Activated CD8-positive, alpha-beta T cell treated with anti-CD3 and anti-CD28 coated beads, Interleukin-2, amount 10 ng/mL, durations not matched to agents 7 days and 5 days (primary cell): ENCODE results near the gene PPFIA1. TPM values are rescaled to one million over a fixed set of nuclear protein-coding genes. Genes with fewer than 3 reads are reported as not detected.
"Not testable (repeated sequence)": the region's sequence is repeated elsewhere in the genome, so short reads cannot be mapped to it uniquely, and the experiment has no call there.

Experiments
- ATAC-seq: fragments of 150-1000 bp; cut with Tn5 transposase; one replicate; pipeline ENCODE4 v1.10.0; 2021; ENCODE audit warnings: moderate library complexity
- CTCF ChIA-PET: fragments of 350-600 bp; sonication (Branson Sonifier 250); formaldehyde crosslinking; loops from one replicate; lab custom pipeline; 2021; ENCODE audit warnings: antibody characterized with exemption; lab: Charles Lee
- POLR2A ChIA-PET: fragments of 350-600 bp; sonication (Branson Sonifier 250); formaldehyde crosslinking; loops from one replicate; lab custom pipeline; 2021; ENCODE audit warnings: antibody characterized with exemption; lab: Charles Lee
- DNase-seq: peaks from one replicate; pipeline ENCODE4 v3.0.0-alpha.2; 2020
- H3K27ac Mint-ChIP-seq: one replicate; pipeline ENCODE4 v1.8.0; 2021; ENCODE audit warnings: mild to moderate bottlenecking, mixed read lengths
- H3K27me3 Mint-ChIP-seq: one replicate; pipeline ENCODE4 v1.8.0; 2021; ENCODE audit warnings: low read depth, mixed read lengths
- H3K36me3 Mint-ChIP-seq: one replicate; pipeline ENCODE4 v1.8.0; 2021; ENCODE audit warnings: low read depth, mixed read lengths
- H3K4me1 Mint-ChIP-seq: one replicate; pipeline ENCODE4 v1.8.0; 2021; ENCODE audit warnings: low read depth, mixed read lengths
- H3K4me3 Mint-ChIP-seq: one replicate; pipeline ENCODE4 v1.8.0; 2021; ENCODE audit warnings: mild to moderate bottlenecking, mixed read lengths
- H3K9me3 Mint-ChIP-seq: one replicate; pipeline ENCODE4 v1.8.0; 2022; ENCODE audit warnings: mixed read lengths; ENCODE audit not compliant: insufficient read depth
- total RNA-seq, 2 experiments: library from RNA; stranded (reverse); gene quantifications; one replicate each; pipeline ENCODE4 v1.2.3, GENCODE V29; 2021

PPFIA1 gene
- total RNA-seq, 2 experiments from 2014 or later = 25.3 to 25.7 TPM

DNA sequence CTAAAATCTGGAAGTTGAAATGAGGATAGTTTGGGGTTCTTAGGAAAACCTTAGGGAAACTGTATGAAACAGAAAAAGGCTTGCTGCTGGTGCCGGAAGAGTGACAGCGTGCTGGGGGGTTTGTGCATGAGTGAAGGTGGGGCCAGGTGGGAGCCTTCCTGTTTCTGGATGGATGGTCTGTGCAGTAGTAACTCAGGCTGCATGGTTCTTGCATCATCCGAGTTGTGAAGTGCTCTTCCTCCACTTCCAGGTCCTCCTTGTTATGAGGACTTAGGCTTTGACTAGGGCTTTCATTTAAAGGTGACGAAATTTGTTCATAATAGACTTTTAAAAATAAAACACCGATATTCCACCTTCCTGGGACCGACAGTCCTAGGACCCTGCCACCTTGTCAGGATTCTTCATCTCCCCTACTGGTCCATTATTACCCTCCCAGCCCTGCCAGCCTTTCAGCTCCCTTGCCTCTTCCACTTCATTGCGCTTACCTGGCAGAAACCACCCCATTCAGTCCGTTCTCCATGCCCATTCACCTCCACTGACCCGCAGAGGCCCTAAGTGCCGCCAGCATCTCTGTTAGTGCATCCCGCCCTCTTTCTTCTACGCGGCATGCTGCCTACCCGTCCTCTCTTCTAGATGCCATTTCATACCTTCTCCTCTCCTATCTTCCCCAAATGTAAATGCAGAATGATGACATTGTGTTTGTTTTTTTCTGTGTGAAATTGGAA is 47.3 kb downstream of the PPFIA1 start:
- H3K36me3 Mint-ChIP-seq = peaks cover 3% of the 10 kb centered on the region
- no peak for DNase-seq
- H3K9me3 Mint-ChIP-seq = no peaks in the 10 kb centered on the region
- H3K27me3 Mint-ChIP-seq = no peaks in the 10 kb centered on the region
- H3K4me1 Mint-ChIP-seq = peaks cover 10% of the 10 kb centered on the region
- ChIA-PET CTCF (no interaction called here), POLR2A (no interaction called here)
- no peak overlapping the region for H3K27ac Mint-ChIP-seq
- ATAC-seq = no peak
- H3K4me3 Mint-ChIP-seq = no peak overlapping the region

DNA sequence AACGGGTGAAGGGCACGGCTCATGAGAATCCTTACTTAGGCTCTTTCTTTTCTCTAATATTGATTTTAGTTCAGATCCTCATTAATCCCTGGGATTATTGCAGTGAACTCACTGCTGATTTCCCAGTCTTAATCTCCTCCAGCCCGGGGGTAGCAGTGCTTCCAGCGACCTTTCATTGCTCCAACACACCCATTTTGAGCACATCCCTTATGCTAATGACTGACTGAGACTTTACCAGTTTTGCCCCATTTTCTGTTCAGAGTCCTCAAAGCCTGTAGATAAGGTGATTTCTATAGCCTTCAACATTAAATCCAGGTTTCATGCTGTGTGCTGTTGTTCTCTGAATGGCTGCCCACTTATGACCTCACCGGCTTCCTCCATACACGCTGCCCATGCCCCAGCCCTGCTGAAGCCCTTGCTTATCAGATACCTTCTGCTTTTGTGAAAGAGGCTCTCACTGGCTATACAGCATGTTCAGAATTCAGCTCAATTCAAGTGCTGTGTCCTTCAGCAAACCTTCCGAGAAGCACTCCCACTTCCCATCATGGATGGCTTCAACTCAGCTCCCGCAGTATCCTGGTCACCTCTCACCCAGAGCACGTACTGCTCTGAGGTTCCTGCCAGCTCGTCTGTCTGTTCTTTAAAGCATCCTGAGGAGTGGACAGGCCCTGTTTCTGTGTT is 49.0 kb downstream of the PPFIA1 start:
- CTCF ChIA-PET = no interaction called here
- H3K27me3 Mint-ChIP-seq = no peaks in the 10 kb centered on the region
- no peaks in the 10 kb centered on the region for H3K9me3 Mint-ChIP-seq
- no peaks in the 10 kb centered on the region for H3K4me1 Mint-ChIP-seq
- no peak for ATAC-seq
- POLR2A ChIA-PET = no interaction called here
- H3K27ac Mint-ChIP-seq = no peak overlapping the region
- no peak for DNase-seq
- H3K36me3 Mint-ChIP-seq = peaks cover 3% of the 10 kb centered on the region
- no peak overlapping the region for H3K4me3 Mint-ChIP-seq

DNA sequence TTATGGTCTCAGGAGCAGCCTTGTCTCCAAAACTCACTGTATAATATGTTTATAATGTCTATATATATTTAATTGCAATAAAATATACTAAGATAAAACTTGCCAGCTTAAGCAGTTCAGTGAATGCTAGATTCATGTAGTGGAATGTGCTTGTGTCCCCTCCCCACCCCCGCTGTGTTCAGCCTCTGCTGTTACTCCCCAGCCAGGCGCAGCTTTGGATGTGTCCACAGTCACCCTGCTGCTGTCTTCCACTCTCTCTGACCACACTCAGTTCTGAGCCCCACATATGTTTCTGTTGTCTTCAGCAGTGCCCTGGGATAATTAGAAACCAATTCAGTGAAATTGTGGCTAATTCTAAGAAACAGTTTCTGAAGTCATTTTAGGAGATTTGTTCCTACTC is 52.2 kb downstream of the PPFIA1 start:
- Mint-ChIP-seq H3K9me3 (no peaks in the 10 kb centered on the region), H3K4me1 (no peaks in the 10 kb centered on the region), H3K36me3 (peaks cover 21% of the 10 kb centered on the region), H3K4me3 (no peak overlapping the region), H3K27ac (no peak overlapping the region), H3K27me3 (no peaks in the 10 kb centered on the region)
- CTCF ChIA-PET = interaction anchor here (1.4 kb wide), 1 partner anchor 21 kb away, joined by 3 read pairs; no protein-coding TSS in a partner anchor
- POLR2A ChIA-PET = no interaction called here
- ATAC-seq (no peak), DNase-seq (no peak)

DNA sequence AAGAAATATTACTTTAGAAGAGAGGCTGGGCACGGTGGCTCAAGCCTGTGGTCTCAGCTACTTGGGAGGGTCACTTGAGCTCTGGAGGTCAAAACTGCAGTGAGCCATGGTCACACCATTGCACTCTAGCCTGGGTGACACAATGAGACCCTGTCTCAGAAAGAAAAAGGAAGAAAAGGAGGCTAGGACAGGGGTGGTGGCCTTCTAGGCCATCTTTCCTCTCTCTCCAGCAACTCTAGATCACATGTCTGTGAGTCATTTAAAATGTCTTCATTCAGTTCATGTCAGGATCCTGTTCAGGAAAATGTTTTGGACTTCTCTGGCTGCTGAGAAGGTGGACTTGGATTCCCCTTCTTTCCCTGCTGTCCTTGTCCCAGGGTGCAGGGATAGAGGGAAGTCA is 53.3 kb downstream of the PPFIA1 start:
- Mint-ChIP-seq H3K36me3 (peaks cover 29% of the 10 kb centered on the region), H3K4me3 (no peak overlapping the region), H3K27me3 (no peaks in the 10 kb centered on the region), H3K27ac (no peak overlapping the region), H3K4me1 (no peaks in the 10 kb centered on the region), H3K9me3 (no peaks in the 10 kb centered on the region)
- CTCF ChIA-PET = no interaction called here
- ATAC-seq = no peak
- no peak for DNase-seq
- POLR2A ChIA-PET = no interaction called here

DNA sequence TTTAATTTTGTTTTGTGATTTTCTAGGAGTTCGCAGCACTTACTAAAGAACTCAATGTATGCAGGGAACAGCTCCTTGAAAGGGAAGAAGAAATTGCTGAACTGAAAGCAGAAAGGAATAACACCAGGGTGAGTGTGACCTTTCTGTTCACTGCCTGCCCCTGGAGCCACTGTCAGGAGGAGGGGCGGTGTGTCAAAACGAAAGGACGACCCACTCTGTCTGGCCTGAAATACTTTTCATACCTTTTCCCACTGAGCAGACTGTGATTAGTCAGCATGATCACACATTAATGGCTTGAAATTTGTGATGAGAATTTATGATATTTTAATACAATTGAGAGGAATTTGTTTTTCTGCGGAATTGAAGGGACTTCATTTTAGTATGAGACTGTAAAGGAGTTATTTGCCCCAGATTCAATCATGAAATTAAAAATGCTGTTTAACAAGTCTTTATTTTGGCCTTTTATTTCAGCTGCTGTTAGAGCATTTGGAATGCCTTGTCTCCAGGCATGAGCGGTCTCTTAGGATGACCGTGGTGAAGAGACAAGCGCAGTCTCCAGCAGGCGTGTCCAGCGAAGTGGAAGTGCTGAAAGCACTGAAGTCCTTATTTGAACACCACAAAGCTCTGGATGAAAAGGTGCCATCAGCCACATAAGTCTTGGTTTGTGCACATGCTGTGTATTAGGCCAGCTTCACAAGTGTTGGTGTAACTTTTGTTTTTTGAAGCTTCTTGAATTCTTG is 54.1 kb downstream of the PPFIA1 start:
- CTCF ChIA-PET = no interaction called here
- POLR2A ChIA-PET = no interaction called here
- Mint-ChIP-seq H3K27me3 (no peaks in the 10 kb centered on the region), H3K9me3 (no peaks in the 10 kb centered on the region), H3K4me3 (no peak overlapping the region), H3K36me3 (peaks cover 30% of the 10 kb centered on the region), H3K27ac (no peak overlapping the region), H3K4me1 (no peaks in the 10 kb centered on the region)
- DNase-seq = no peak
- no peak for ATAC-seq

DNA sequence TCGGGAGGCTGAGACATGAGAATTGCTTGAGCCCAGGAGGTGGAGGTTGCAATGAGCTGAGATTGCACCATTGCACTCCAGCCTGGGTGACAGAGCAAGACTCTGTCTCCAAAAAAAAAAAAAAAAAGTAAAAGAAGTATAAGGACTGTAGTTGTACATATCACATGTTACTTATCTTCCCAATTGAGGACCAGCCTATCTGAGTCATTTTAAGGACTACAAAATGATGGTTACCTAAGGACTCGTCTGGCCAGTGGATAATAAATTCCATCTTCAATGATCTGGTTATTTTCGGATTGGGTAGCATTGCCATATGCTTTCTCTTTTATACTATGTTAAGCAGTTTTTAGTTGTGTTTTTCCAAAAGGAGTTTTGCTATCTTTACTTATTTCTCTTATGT is 55.3 kb downstream of the PPFIA1 start:
- POLR2A ChIA-PET = no interaction called here
- Mint-ChIP-seq H3K36me3 (peaks cover 39% of the 10 kb centered on the region), H3K4me1 (no peaks in the 10 kb centered on the region), H3K27ac (no peak overlapping the region), H3K4me3 (no peak overlapping the region), H3K27me3 (no peaks in the 10 kb centered on the region), H3K9me3 (no peaks in the 10 kb centered on the region)
- CTCF ChIA-PET = interaction anchor here (0.7 kb wide), 1 partner anchor 61 kb away, joined by 4 read pairs; no protein-coding TSS in a partner anchor
- no peak for ATAC-seq
- no peak for DNase-seq

DNA sequence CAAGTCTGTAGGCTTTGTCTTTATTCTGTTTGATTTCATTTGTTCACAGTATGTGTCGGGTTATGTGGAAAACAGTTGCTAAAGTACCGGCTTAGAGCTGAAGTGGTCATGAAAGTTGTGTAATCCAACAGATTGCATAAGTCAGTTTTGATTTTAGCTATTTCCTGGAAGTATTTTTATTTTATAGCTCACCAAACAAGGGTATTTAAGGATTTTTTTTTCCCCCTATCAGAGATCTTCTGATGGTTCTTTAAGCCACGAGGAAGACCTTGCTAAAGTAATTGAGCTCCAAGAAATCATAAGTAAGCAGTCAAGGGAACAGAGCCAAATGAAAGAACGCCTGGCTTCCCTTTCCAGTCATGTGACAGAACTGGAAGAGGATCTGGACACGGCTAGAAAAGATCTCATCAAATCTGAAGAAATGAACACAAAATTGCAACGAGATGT is 55.9 kb downstream of the PPFIA1 start:
- DNase-seq (no peak), ATAC-seq (no peak)
- Mint-ChIP-seq H3K27ac (no peak overlapping the region), H3K27me3 (no peaks in the 10 kb centered on the region), H3K9me3 (no peaks in the 10 kb centered on the region), H3K4me1 (no peaks in the 10 kb centered on the region), H3K36me3 (peaks cover 40% of the 10 kb centered on the region), H3K4me3 (no peak overlapping the region)
- ChIA-PET POLR2A (no interaction called here), CTCF (no interaction called here)

DNA sequence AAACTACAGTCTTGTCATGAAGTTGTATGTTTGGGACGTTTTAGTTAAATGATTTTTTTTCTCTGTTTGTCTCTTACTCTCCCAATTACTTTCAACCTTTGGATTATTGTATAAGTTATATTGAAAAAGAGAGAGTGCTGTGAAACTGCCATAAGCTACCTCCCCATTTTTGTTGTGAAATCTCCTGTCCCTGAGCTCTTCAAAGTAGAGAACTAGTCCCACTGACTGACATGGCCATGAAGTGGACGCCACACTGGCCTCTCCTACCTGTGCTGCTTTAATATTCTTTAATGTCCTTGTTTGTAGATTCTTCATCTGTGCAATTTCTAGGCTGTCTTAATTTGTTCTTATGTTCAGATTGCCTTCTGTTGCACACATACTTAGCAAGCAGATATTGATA is 56.3 kb downstream of the PPFIA1 start:
- DNase-seq (no peak), ATAC-seq (no peak)
- no peaks in the 10 kb centered on the region for H3K4me1 Mint-ChIP-seq
- H3K9me3 Mint-ChIP-seq = no peaks in the 10 kb centered on the region
- peaks cover 41% of the 10 kb centered on the region for H3K36me3 Mint-ChIP-seq
- no peaks in the 10 kb centered on the region for H3K27me3 Mint-ChIP-seq
- H3K4me3 Mint-ChIP-seq = no peak overlapping the region
- H3K27ac Mint-ChIP-seq = no peak overlapping the region
- CTCF ChIA-PET = no interaction called here
- POLR2A ChIA-PET = no interaction called here

DNA sequence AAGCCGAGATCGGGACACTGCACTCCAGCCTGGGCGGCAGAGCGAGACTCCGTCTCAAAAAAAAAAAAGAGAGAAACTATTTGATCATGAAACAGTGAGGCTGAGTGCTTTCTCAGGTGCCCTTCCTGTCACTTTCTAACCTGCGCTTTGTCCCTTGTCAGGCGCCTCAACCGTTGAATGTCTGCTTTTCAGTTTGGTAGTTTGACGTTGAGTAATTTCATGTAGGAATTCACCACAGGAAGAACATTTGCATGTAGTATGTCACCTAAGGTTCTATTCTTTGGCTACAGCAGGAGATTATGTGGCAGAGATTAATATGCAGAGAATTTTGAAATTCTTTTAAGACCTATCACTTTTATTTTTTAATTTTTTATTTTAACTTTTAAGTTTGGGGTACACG is 57.2 kb downstream of the PPFIA1 start:
- H3K27me3 Mint-ChIP-seq = no peaks in the 10 kb centered on the region
- H3K27ac Mint-ChIP-seq = no peak overlapping the region
- no peak for ATAC-seq
- H3K9me3 Mint-ChIP-seq = no peaks in the 10 kb centered on the region
- no peak for DNase-seq
- ChIA-PET CTCF (no interaction called here), POLR2A (no interaction called here)
- H3K36me3 Mint-ChIP-seq = peaks cover 45% of the 10 kb centered on the region
- H3K4me3 Mint-ChIP-seq = no peak overlapping the region
- no peaks in the 10 kb centered on the region for H3K4me1 Mint-ChIP-seq

DNA sequence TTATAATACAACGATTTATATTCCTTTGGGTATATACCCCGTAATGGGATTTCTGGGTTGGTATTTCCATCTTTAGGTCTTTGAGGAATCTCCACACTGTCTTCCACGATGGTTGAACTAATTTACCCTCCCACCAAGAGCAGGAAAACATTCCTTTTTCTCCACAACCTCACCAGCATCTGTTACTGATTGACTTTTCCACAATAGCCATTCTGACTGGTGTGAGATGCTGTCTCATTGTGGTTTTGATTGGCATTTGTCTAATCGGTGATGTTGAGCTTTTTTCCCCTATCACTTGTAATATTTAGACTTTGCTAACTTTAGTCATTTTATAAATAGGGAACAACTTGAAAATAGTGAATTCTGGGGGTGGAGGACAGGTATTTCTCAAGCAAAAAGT is 58.1 kb downstream of the PPFIA1 start:
- H3K4me1 Mint-ChIP-seq = no peaks in the 10 kb centered on the region
- CTCF ChIA-PET = no interaction called here
- no peaks in the 10 kb centered on the region for H3K9me3 Mint-ChIP-seq
- H3K27ac Mint-ChIP-seq = no peak overlapping the region
- peaks cover 48% of the 10 kb centered on the region for H3K36me3 Mint-ChIP-seq
- no peaks in the 10 kb centered on the region for H3K27me3 Mint-ChIP-seq
- POLR2A ChIA-PET = no interaction called here
- no peak for ATAC-seq
- DNase-seq = no peak
- no peak overlapping the region for H3K4me3 Mint-ChIP-seq

DNA sequence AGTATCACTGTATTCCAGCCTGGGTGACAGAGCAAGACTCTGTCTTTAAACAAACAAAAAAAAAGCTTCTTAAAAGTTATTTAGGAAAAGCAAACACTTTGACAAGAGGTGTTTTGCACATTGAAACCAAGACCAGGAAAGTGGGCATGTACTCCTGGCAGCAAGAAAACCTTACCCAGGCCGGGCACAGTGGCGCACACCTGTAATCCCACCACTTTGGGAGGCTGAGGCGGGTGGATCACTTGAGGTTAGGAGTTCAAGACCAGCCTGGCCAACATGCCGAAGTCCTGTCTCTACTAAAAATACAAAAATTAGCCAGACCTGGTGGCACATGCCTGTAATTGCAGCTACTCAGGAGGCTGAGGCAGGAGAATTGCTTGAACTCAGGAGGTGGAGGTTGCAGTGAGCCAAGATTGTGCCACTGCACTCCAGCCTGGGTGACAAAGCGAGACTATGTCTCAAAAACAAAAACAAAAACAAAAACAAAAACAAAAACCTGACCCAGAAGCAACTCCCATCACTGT is 60.9 kb downstream of the PPFIA1 start:
- ATAC-seq, DNase-seq, POLR2A ChIA-PET, H3K4me3 Mint-ChIP-seq, H3K27ac Mint-ChIP-seq, H3K4me1 Mint-ChIP-seq, H3K9me3 Mint-ChIP-seq, H3K27me3 Mint-ChIP-seq: not testable (repeated sequence)
- H3K36me3 Mint-ChIP-seq = peaks cover 55% of the 10 kb centered on the region
- CTCF ChIA-PET = interaction anchor here (0.6 to 1.3 kb wide), 3 partner anchors 18 to 619 kb away, joined by 3 read pairs; no protein-coding TSS in a partner anchor

DNA sequence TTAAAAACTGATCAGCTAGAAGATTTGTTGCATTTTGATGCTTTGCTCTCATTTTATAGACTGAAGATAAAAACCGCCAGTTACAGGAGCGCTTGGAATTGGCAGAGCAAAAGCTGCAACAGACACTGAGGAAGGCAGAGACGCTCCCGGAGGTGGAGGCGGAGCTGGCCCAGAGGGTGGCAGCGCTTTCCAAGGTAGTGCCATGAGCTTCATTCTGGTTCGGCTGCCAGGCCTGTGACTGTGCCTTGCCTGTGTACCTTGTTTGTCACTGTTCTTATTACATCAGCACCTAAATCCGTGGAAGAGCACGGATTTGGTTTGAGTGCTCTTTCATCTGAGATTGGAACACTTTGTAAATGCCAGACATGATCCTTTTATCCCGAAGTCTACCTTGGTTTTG is 61.4 kb downstream of the PPFIA1 start:
- Mint-ChIP-seq H3K27me3 (no peaks in the 10 kb centered on the region), H3K36me3 (peaks cover 54% of the 10 kb centered on the region), H3K27ac (no peak overlapping the region), H3K4me1 (no peaks in the 10 kb centered on the region), H3K4me3 (no peak overlapping the region), H3K9me3 (no peaks in the 10 kb centered on the region)
- ChIA-PET CTCF (interaction anchor here (0.6 to 1.3 kb wide), 3 partner anchors 19 to 620 kb away, joined by 3 read pairs; no protein-coding TSS in a partner anchor), POLR2A (no interaction called here)
- ATAC-seq = no peak
- DNase-seq = no peak
